Middle frontal gyrus (tissue), 1 donor: ENCODE measurements around the gene NDUFV1.
"Not testable (repeated sequence)": the region's sequence is repeated elsewhere in the genome, so short reads cannot be mapped to it uniquely, and the experiment has no call there.

Experiments used
- DNase-seq: peaks from one replicate; pipeline ENCODE4 v3.0.0-alpha.2; 2015; ENCODE audit warnings: low spot score; ENCODE audit errors: extremely low spot score

Gene NDUFV1

DNA sequence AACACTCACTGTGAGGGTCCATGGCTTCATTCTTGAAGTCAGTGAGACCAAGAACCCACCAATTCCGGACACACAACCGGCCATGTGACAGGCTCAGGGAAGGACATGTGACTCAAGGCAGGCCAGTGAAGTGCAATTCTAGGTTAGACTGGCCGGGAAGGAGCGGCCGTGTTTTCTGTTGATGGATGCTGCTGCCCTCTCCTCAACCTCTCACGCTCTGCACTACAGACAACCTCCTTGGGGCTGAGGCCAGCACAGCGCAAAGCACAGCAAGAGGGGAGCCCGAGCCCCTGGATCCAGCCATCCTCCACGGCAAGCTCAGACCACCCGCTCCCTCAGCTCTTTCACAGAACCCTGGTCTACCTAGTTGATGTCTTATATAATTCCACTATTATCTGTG lies 20.2 kb downstream of the NDUFV1 start:
- DNase-seq, result no peak

GRCh38 chr11:67627441-67627811 lies 20.7 kb downstream of the NDUFV1 start:
- DNase-seq, result no peak

GRCh38 chr11:67627812-67628624 lies 21.3 kb downstream of the NDUFV1 start:
- DNase-seq, result no peak

- no peak for DNase-seq
Measured at GRCh38 chr11:67628710-67629385, 22.1 kb downstream of the NDUFV1 start.

GRCh38 chr11:67629386-67630227 lies 22.9 kb downstream of the NDUFV1 start, which contains the start of gene NUDT8:
TSS of gene NUDT8 (minus strand) at chr11:67629937. CDS start at chr11:67629911, 26 bp downstream.
- DNase-seq, result peak; percentile 27

GRCh38 chr11:67630228-67630942 lies 23.6 kb downstream of the NDUFV1 start:
- DNase-seq, result peak; percentile 79

- no peak for DNase-seq
Measured at GRCh38 chr11:67630943-67631331, 24.2 kb downstream of the NDUFV1 start.

DNA sequence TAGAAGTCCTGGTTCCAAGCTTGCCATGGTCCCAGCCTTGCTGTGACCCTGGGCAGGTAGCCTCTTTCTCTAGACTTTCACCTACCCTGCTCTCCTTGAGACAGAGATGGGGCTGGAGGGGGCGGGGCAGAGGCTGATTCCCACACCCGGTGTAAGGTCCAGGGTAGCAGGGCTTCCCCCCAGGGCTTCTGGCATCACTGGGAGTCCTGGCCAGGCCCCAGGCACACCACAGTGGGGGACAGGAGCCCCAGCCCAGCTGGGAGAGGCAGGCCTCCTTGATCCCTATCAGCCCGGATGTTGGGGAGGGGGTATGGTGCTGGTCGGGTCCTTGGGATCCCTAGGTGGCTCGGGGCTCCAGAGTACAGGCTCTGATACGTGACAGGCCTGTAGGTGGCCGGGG lies 24.7 kb downstream of the NDUFV1 start:
- DNase-seq, result no peak

- DNase-seq, result no peak
Measured at GRCh38 chr11:67631853-67632174, 25.1 kb downstream of the NDUFV1 start.

GRCh38 chr11:67632175-67632981 lies 25.6 kb downstream of the NDUFV1 start:
- no peak for DNase-seq

DNA sequence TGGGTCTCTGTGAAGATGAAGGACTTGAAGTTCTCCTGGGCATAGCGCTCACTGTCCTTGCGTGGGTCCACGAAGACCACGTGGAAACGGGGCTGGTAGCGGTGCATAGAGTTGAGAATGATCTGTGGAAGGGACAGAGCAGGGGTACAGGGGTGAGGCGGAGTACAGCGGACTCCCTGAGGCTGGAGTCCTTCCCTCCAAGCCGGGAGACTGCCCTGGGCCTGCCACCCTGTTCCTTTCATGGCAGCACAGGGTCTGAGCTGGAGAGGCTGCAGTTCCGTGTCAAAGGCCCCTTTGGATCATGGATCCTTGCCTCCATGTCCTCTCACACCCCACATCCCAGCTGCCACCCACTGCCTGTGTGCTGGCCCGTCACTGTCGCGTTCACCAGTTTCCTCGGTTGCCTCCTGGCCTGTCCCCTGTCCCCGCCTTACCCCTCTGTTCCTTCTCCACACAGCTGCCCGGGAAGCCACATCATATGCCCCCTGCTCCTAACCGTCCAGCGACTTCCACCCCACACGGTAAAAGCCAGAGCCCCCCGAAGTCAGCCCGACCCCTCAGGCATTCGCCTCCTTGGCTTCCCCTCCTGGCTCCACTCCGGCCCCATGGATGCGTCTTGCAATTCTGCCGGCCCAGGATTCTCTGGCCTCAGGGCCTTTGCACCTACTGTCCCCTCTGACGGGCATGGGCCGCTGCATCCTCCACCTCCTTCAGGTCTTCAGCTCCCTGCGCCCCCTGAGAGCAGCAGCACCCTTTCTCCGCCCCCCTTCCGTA lies 26.4 kb downstream of the NDUFV1 start:
- no peak for DNase-seq

DNA sequence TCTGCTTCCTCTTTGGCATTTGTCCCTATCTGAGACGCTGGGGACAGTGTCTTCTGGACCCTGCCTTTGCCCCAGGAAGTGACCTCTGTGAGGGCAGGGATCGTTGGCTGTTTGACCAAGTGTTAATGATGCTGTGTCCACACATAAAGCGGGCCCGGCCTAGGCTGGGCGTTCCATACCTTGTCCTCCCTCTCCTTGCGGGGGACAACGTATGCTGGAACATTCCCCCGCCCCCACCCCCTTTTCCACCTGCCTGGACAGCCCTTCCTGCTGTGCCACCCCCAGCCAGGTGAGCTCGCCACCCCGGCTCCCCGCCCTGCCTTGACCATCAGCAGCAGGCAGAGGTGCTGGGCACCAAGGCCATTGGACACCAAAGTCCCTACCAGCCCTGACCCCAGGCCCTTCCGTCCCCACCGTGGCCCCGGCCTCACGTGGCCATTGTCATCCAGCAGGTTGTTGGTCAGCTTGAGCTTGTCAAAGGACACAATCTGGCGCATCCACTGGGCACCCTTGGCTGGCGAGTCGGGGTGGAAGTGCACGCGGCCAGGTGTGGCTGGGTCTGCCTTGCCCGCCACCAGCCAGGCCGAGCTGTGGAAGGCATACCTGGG lies 27.1 kb downstream of the NDUFV1 start:
- DNase-seq, result no peak

GRCh38 chr11:67634366-67635230 lies 27.9 kb downstream of the NDUFV1 start:
- DNase-seq, result no peak

DNA sequence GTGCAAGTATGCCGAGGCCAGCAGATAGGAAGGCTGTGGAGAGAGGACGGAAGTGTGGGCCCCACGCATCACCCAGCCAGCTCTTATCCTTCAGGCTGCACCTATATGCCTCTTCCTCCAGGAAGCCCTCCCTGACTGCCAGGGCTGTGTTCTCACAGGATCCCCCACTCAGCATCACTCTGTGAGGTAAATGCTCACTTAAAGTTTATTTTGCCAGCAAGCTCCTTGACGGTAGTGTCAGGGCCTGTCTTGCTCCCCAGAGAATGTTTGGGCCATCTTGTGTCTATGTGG lies 28.4 kb downstream of the NDUFV1 start:
- no peak for DNase-seq

DNA sequence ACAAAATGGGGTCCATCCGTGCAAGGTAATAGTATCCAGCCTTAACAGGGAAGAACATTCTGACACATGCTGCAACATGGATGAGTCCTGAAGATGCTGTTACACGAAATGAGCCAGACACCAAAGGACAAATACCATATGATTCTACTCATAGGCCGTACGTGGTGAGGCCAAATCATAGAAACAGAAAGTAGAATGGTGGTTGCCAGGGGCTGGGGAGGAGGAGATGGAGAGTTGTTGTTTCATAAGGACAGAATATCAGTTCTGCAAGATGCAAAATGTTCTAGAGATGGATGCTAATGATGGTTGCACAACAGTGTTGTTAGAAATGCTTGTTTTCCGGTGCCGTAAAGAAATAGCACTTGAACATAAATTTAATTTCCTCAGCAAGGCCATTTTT lies 30.2 kb downstream of the NDUFV1 start:
- DNase-seq, result no peak

DNA sequence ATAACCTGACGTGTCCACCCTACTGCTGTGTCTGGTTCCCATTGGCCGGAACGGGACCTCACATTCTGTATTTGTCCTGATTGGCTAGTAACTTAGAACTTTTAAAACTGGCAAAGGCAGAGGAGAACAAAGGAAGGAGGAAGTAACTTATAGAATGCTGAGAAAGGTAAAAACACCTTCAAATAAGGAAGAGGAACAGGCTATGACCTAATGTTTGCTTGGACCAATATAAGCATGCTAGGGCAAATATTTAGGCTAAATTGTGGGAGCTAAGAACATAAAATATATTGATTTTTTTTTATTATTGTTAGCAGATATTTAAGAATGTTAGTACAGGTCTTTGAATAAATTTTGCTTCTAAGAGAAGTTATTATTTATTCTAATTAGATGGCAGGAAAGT lies 30.7 kb downstream of the NDUFV1 start:
- not testable (repeated sequence) for DNase-seq

- DNase-seq, result no peak
Measured at GRCh38 chr11:67638535-67639437, 32.0 kb downstream of the NDUFV1 start.

GRCh38 chr11:67639438-67639859 lies 32.7 kb downstream of the NDUFV1 start, which contains the start of gene TBX10:
TSS of gene TBX10 (minus strand) at chr11:67639763. CDS start at chr11:67639472, 291 bp downstream.
- DNase-seq, result no peak
